NOMO-1 (cell line): ENCODE results near the gene TOE1.
A peak's percentile ranks its signal among the peaks of the same experiment; 100 is the strongest.

Experiments
- DNase-seq, 2 experiments: peaks; one replicate each; lab custom pipeline; 2025; ENCODE audit not compliant: unreplicated experiment in 2 of 2; lab: John Stamatoyannopoulos, UW

TOE1 gene

GRCh38 chr1:45326627-45327623 is 13.0 kb upstream of the TOE1 start, which contains the start of gene HPDL:
TSS of gene HPDL (plus strand) at chr1:45326895. CDS start at chr1:45327149, 254 bp downstream.
- peak; percentile 35 to 48 for DNase-seq

DNA sequence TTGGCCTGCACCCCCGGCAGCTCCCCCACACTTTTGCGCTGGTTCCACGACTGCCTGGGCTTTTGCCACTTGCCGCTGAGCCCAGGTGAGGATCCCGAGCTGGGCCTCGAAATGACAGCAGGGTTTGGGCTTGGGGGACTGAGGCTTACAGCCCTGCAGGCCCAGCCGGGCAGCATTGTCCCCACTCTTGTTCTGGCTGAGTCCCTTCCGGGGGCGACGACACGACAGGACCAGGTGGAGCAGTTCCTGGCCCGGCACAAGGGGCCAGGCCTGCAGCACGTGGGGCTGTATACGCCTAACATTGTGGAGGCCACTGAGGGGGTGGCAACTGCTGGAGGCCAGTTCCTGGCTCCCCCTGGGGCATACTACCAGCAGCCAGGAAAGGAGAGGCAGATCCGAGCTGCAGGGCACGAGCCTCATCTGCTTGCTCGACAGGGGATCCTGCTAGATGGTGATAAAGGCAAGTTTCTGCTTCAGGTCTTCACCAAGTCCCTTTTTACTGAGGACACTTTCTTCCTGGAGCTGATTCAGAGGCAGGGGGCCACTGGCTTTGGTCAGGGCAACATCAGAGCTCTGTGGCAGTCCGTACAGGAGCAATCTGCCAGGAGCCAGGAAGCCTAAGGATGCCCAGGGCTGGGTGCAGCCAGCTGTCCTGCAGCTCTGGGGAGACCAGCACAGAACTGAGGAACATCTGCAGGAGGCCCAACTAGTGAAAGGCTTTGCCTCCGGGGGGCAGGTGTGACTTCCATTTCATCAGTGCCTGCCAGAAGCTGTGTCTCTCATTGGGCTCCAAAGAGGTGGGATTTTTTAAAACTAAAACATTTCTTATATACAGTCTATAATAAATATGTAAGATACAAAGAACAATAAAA is 12.1 kb upstream of the TOE1 start:
- DNase-seq, result peak in 1 of 2 experiments; percentile 10

DNA sequence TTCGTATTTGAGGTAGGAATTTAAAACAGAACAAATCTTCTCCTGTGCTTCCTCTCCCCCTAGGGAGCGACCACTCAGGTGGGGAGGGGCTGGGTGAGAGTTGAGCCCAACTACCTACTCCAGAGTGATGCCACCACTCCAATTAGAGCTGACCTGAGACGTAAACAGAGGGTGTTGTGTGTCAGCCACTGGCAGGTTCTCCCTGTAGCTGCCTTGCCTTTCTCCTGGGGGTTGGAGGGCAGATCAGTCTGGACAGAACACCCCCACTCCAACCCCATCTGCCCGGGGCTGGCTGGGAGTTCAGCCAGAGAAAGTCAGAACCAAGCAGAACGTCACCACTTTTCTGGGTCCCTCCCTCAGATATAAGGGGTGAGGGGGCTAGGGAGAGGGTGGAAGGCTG is 11.3 kb upstream of the TOE1 start:
- no peak for DNase-seq

DNA sequence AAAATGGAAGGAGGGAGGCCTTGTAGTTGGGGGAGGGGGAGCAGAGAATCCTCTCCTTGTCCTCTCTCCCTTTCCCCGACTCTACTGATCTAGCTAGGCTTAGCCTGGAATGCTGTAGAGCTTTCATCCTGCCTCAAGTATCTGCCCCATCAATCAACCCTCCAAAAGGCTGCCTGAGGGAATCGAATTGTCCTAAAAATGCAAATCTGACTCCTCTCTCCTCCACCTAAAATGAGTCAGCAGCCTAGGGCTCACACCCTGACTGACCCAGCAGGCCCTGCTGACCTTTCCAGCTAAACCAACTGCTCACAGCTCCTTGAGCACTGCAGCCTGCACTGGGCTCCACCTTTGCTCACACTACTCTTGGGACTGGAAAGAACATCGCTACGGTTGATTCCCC is 10.5 kb upstream of the TOE1 start:
- no peak for DNase-seq

GRCh38 chr1:45331436-45332345 is 8.3 kb upstream of the TOE1 start:
- DNase-seq, result no peak

DNA sequence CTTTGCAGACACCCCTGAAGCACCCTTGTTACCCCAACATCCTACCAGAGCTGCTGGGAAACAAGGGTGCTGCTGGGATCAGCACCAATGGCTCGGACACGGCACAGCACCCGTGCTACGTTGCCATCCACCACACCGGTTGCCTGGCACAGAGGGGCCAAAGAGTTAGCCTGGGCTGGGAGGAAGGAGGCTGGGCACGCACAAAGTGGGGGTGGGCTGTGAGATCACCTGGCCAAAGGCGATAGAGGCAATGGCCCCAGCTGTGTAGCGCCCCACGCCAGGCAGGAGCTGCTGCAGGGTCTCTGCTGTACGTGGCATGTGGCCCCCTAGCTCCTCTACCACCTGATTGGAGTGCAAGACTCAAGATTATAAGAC is 7.6 kb upstream of the TOE1 start:
- no peak for DNase-seq

GRCh38 chr1:45334308-45335245 is 5.4 kb upstream of the TOE1 start:
- no peak for DNase-seq

DNA sequence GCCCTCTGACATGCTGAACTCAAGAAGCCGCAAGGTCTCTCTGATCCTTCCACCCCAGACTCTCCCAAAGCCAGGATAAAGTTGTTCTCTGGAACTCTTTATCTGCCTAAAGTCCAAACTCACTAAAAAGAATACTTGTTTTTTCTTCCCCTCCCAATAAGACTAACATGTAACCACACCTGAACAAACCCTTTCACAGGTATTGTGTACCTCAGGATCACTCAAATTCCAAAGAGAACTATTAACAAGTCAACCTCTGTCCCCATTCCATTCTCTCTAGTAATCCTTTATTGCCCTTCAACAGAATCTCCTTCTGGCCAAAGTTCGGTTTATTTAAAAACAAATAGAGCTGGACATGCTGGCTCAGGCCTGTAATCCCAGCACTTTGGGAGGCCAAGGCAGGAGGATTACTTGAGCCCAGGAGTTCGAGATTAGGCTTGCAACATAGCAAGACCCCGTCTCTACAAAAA is 4.1 kb upstream of the TOE1 start:
- no peak for DNase-seq

DNA sequence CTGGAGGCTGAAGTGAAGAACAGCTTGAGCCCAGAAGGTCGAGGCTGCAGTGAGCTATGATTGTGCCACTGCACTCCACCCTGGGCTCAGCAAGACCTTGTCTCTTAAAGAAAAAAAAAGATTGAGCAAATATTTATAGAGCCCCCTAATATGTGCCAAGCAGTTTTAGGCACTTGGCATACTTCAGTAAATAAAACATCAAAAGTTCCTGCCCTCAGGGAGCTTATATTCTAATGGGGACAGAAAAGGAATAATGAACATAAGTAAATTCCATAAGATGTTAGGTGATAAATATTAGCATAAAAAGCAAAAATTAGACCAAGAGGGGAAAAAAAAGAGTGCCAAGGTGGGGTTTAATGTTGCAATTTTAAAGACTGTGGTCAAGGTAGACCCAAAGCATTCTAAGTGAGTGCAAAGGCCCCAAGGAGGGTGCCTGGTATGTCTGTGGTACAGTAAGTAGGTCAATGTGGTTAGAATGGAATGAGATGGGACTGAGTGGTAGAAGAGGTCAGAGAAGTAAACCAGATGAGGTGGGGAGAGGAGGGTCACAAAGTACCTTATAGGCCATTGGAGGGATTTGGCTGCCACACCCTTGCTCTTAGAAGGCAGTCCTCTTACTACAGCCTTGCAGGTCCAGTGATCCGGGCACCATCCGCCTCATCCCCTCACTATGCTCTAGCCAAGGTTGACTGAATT is 2.2 kb upstream of the TOE1 start:
- DNase-seq, result no peak

DNA sequence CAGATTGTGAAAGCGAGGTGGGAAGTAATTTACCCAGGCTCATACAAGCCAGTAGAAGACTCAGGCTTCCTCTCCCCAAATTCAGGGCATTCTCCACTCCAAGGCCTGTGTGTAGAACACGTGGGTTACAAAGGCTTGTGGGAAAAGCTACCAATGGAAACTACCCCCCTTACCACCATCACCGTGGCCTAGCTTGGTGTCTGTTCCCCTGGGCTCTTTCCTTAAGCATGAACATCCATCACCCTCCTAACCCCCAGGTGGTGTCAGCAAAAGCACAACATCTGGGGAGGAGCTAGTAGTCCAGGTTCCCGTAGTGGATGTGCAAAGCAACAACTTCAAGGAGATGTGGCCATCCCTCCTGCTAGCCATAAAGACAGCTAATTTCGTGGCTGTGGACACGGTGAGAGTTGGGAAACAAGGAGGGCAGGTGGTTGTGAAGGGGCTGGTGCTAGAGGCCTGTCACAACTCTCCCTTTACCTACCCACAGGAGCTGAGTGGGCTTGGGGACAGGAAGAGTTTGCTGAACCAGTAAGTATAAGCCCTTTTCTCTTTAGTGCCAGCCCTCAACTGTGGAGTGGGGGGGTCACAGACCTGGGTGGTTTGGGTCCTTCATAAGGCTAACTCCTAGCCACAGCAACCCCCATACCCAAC is 971 bp downstream of the TOE1 start:
- no peak for DNase-seq

GRCh38 chr1:45344499-45344898 is 4.5 kb downstream of the TOE1 start:
- no peak for DNase-seq

DNA sequence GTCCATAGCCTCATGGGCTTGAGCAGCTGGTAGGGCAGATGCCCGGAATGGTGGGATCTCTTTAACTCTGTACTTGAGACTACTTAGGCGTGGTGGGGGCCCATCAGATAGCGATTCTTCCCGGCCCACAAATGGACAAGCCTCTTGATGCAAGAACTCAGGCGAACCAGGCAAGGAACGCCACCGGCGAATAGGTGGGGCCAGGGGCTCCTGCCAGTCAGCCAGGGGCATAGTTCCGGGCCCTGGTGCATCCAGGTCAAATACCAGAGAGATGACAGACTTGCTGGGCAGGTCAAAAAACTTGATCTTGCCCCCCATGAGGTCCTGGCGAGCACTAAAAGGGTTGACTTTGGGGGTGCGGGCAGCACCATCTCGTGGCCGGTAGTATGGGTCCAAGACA is 5.0 kb downstream of the TOE1 start:
- no peak for DNase-seq

DNA sequence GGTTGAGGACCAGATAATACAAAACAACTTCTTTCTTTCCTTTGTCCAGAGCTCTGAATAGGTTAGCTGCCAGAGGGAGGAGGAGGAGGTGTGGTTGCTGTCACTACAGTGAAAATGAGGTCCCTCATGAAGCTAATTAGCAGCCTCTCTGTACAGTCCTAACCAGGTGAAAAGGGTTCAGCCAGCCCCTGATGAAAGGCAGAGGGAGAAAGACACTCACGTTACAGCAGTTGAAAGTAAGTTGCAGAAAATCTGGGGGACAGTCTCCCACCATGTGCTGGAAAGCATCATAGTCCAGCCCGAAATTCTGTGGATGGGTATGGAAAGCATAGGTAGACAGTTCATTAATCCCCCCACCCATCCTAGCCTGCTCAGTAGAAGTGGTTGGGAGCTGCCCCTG is 6.5 kb downstream of the TOE1 start:
- no peak for DNase-seq

- DNase-seq, result no peak
Observed at GRCh38 chr1:45348020-45348419, 8.1 kb downstream of the TOE1 start.

- DNase-seq, result no peak
Observed at GRCh38 chr1:45348609-45348965, 8.6 kb downstream of the TOE1 start.

DNA sequence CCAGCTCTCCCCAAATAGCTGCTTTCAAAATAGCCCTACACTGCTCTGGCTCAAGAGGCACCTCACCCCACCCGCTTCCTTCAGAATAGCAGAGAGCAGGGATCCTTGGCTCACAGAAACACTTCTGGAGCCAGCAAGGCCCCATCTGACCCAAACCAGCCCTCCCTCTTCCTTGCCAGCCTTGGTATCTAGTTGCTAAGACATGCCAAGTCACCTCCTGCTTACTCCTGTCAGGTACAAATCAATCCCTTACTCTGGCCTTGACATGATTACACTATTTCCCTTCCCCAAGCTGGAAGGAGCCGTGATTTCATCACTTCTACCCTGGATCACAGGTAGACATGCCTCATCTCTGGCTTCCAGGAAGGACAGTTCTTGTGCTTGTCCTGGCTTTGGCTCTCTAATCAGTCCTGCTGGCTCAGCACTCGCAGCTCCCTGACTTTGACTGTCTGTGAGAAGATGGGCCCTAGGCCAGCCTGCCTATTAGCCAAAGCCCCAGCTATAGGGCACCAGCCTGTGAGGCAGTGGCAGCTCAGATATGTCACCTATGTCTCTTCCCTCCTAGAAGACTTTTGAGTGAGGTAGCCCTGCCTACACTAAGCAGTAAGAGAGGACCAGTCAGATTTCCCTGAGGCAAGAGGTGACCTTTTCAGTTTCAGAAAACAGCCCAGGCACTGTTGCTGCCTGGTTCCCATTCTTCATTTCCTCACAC is 9.2 kb downstream of the TOE1 start:
- no peak for DNase-seq

- no peak for DNase-seq
Observed at GRCh38 chr1:45351508-45351907, 11.5 kb downstream of the TOE1 start.

DNA sequence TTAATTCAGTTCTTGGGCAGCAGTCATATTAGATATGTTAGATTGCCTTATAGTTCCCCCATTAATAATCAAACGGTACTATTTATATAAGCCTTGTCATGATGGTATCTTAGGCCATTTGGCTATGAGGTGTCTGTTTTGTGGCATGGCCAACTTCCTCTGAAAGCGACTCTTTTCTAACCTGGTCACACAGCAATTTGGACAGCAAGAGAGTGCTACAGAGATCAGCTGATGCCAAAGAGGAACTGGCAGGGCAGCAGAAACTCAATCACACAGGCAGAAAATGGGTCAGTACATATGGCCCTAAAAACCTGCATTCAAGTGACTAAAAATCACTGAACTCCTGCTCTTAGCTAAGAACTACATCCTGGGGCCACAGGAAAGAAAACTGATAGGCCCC is 13.7 kb downstream of the TOE1 start:
- DNase-seq, result no peak
